Epithelial cell of esophagus (primary cell): ENCODE measurements around the gene SRI.

ENCODE experiments used
- DNase-seq: peaks from one replicate; pipeline ENCODE4 v3.0.0; 2010; ENCODE audit warnings: low read depth
- H3K4me3 ChIP-seq: 2 replicates; pipeline ENCODE4 v1.5.1; 2011; ENCODE audit warnings: mild to moderate bottlenecking, low read length, control low read depth
- CTCF ChIP-seq: IDR thresholded peaks from 2 replicates; pipeline ENCODE4 v1.5.1; 2011; ENCODE audit warnings: low read depth, mild to moderate bottlenecking, low read length, control low read depth, inconsistent platforms; ENCODE audit not compliant: insufficient read depth; ENCODE audit errors: missing control alignments

Gene SRI

GRCh38 chr7:88243345-88243909 lies 23.6 kb upstream of the SRI start:
- TF ChIP-seq CTCF: peak; percentile 82
- peak; percentile 73 for DNase-seq
- H3K4me3 ChIP-seq: no peak overlapping the region

- no peak overlapping the region for H3K4me3 ChIP-seq
- TF ChIP-seq CTCF: no peak
Observed at GRCh38 chr7:88239852-88240251, 20.0 kb upstream of the SRI start.

DNA sequence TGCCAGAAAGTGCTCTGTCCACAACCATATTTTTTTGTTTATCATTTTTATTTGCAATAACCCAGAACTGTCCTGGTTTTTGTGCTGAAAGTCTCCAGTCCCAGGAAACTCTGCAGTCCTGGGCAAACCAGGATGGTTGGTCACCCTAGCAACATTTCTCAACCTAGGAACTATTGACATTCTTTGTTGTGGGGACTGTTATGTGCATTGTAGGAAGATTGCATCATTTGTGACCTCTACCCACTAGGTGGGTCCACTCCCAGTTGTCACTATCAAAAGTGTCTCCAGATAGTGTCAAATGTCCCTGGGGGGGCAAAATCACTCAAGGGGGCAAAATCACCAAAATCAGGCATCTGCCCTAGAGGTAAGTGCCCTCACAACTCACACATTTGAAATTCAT lies 14.0 kb upstream of the SRI start:
- DNase-seq: no peak
- no peak overlapping the region for H3K4me3 ChIP-seq
- TF ChIP-seq CTCF: no peak

More at GRCh38 chr7:88239852-88240251, 20.0 kb upstream of the SRI start:
- no peak for DNase-seq

- H3K4me3 ChIP-seq: no peak overlapping the region
- no peak for DNase-seq
- TF ChIP-seq CTCF: no peak
Observed at GRCh38 chr7:88230646-88231045, 10.8 kb upstream of the SRI start.

- DNase-seq: no peak
- no peak for TF ChIP-seq CTCF
Observed at GRCh38 chr7:88229302-88229995, 9.6 kb upstream of the SRI start.

GRCh38 chr7:88226886-88227516 lies 7.2 kb upstream of the SRI start:
- DNase-seq: peak; percentile 93
- H3K4me3 ChIP-seq: no peak overlapping the region
- no peak for TF ChIP-seq CTCF

More at GRCh38 chr7:88229302-88229995, 9.6 kb upstream of the SRI start:
- H3K4me3 ChIP-seq: no peak overlapping the region

- no peak for TF ChIP-seq CTCF
- no peak overlapping the region for H3K4me3 ChIP-seq
Observed at GRCh38 chr7:88226201-88226600, 6.4 kb upstream of the SRI start.

More at GRCh38 chr7:88226201-88226600, 6.4 kb upstream of the SRI start:
- DNase-seq: no peak
